SK-N-DZ (cell line): ENCODE data around the gene SIPA1L3.
"Not testable (repeated sequence)": the region's sequence is repeated elsewhere in the genome, so short reads cannot be mapped to it uniquely, and the experiment has no call there.

Source experiments
- DNase-seq: peaks from one replicate; pipeline ENCODE4 v3.0.0-alpha.2; 2015; ENCODE audit warnings: low spot score

Gene SIPA1L3

DNA sequence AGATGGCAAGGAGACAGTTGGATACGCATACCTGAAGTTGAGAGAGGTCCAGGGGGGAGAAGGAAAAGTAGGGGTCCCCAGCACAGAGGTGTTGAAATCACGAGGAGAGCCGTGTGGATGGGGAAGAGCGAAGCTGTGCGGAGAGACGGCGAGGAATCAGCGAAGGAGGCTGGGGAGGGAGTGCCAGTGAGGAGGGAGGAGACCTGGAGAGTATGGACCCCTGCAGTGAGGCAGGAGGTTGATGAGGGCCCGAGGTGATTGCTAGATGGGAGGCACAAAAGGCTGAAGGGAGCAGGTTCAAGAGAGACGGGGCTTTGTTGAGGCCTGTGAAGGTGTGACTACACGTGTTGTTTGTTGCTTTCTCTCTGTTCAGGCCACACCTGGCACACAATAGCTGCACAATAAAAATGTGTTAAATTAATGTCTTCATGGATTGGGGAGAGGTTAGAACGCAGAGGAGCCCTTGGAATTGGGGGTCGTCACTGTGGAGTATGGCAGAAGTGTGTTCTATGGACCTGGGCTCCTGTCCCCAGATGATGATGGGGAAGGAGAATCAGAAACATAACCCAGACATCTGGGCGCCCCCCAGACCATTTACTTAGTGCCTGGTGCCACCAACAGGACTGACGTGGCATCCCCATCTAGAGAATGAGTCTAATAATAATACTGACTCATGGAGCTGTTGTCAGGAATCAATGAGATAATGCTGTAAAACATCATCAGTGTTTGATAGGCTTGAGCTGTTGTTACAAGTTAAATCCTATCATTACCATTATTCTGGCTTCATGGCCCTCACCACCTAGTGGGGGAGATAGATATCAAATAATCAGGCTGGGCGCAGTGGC is 137.5 kb downstream of the SIPA1L3 start:
- DNase-seq: no peak

DNA sequence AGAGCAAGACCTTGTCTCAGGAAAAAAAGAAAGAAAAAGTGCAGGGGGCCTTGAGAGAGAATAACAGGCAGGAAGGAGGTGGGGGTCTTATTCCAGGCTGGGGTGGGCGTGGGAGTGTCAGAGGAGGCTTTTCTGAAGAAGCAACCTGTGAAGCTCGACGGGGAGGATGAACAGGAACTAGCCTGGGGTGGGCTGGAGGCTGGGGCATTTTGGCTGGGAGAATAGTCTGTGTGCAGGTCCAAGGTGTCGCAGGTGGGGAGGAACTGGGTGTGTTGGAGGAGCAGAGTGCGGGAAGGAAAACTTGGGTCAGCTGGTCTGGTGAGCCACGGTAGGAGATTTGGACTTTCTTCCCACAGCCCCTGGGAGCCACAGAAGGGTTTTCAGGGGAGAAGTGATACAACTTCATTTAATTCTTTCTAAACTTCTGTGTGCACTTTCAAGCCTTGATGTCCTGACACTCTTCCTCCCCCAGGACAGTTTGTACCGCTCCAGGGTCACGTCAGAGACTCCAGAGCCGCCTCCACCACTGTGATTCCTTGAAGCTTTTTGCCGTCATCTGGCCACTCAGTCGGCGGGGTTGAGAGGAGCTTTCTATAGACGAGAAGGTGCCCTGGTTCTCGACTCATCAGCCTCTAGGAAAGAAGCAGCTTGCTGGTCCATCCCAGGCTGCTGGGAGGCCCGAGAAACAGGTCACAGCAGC is 138.7 kb downstream of the SIPA1L3 start:
- no peak for DNase-seq

DNA sequence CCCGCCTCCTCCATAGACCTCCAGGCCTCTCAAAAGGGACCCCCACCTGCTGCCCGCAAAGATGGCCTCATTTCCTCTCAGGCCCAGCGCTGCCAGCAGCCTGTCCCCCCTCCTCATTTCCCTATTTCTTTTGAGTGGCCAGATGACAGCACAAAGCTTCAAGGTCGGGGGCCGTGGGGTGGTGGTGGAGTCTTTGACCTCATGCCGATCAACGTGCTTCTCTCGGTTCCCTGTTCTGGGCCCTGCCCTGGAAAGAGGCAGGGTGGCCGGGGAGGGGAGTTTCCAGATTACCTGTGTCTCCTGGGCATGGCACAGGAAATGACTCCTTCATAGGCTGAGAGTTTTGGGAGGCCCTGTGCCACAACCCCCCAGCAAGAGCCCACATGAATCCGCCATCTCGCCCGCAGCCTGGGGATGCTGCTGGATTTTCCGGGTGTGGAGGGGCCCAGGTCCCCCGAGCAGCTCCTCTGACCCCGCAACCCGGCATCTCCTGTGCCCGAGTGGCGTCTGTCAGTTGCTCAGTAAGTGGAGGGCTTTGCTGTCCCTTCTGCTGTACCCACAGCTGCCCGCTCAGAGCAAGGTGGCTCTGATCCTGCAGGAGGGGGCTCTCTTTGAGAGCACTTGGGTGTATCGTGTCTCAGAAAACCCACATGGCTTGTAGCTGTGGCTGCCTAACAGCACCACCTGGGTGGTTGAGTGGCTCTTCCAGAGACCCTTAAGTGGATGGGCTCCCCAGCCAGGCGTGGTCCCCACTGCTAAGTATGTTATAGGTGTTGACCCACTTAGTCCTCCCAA is 139.4 kb downstream of the SIPA1L3 start:
- DNase-seq: no peak

DNA sequence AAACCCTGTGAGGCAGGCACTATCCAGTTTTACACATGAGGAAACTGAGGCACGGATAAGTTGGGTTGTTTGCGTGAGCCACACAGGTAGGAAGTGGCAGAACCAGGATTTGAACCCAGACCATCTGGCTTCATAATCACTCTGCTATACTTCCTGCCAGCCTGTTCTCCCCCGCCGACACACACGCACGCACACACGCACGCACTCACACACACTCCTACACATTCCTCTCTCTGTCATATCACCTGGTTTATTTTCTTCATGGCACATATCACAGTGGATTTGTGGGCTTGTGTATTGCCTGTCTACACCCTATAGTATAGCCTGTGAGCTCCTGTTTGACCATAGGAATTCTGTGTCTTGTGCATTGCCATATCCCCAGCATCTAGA is 140.0 kb downstream of the SIPA1L3 start:
- DNase-seq: no peak

DNA sequence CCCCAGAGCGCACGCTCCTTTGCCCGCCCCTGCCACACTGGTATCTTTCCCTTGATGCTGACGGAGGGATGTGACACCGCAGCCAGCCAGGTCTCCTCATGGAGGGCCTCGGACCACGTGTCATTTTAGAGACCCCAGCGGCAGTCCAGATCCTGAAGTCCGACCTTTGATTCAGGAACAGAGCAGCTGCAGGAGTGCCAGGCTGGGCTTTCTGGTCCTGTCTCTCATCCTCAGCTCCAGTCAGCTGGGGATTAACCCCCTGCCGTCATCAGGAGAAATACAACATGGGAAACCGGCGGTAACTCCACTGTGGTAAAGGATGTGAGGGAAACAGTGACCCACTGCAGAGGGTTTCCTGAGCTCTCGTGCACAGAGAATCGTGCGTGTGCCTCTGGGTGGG is 140.6 kb downstream of the SIPA1L3 start:
- no peak for DNase-seq

DNA sequence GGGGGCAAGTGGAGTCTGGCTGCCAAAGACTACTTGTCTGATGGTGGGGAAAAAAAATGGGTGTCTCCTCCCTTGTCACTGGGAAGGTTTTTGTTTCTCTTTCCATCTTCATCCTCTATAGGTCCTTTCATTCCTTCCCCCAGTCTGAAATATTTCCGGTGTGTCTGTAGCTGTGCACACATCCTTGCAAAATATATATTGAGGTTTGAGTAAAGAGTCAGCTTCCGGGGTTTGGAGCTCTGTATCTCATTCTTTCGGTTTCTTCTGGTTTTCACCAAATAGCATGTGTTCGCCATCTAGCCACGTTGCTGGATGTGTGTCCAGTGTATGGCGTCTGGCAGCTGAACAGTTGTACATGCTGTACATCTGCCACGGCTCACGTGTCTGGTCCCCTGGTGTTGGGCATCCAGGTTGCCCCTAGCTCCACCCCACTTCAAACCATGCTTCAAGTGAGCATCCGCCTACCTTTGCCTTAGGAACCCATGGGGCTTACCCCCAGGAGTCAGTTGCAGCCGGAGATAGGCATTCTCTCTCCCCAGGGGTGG is 142.2 kb downstream of the SIPA1L3 start:
- DNase-seq: no peak

DNA sequence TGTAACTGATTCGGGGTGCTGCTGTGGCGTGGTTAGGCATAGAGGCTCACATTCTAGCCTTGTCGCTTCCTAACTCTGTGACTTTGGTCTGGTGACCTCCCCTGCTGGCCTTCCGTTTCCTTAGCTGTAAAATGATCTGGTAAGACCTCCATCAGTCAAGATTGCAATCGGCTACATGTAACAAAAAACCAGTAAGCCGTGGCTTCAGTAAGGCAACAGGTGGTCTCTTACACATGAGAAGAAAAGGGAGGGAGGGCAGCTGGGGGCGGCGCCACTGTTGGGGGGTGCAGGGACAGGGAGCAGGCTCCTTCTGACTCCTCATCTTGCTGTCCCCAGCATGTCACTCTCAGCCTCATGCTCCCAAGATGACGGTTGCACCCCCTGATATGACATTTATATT is 148.0 kb downstream of the SIPA1L3 start:
- DNase-seq: peak; percentile 57

DNA sequence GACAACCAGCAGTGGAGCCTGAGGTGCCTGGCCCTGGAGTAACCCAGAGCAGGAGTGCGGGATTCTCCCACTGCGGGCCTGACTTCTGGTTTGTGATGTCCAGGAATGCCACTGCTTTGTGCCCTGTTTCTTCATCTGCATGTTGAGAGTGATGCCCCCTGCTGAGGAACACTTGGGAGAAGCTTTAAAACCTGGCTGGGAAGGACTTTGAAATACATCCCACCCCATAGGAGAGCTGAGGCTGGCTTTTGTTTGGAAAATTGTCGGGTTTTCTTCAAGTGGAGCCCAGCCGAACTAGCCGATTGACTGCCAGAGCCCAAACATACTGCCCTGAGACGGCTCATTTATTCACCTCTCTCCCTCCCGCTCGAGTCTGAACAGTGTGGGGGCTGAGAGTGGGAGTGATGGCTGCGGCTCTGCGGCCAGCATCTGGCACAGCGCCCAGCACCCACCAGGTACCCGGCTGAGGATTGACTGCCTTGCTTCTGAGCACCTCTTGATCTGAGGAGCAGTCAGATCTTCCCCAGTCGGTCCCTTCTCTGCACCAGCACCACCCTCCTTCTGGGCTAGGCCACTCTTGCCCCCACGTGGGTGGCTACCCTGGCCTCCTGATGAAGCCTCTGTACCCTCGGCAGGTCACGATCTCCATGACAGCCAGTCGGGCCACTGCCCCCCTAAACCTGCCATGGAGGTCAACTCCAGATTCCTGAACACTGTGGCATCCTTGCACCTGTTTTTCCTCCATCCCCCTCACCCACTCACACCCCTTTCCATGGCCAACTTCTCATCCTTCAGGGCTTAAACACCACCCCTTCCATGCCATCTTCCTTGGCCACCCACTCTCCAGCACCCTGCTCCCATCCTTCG is 148.9 kb downstream of the SIPA1L3 start:
- no peak for DNase-seq

DNA sequence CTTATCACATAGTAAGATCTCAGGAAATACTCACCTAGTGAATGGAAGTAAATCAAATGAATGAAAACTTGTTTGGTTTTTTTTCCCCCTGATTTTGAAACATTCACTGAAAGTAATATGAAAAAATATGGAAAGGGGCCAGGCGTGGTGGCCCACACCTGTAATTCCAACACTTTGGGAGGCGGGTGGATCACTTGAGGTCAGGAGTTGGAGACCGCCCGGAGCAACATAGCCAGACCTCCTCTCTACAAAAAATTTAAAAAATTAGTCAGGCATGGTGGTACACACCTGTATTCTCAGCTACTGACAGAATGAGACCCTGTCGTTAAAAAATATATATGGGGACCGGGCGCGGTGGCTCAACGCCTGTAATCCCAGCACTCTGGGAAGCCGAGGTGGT is 149.6 kb downstream of the SIPA1L3 start:
- DNase-seq: no peak

DNA sequence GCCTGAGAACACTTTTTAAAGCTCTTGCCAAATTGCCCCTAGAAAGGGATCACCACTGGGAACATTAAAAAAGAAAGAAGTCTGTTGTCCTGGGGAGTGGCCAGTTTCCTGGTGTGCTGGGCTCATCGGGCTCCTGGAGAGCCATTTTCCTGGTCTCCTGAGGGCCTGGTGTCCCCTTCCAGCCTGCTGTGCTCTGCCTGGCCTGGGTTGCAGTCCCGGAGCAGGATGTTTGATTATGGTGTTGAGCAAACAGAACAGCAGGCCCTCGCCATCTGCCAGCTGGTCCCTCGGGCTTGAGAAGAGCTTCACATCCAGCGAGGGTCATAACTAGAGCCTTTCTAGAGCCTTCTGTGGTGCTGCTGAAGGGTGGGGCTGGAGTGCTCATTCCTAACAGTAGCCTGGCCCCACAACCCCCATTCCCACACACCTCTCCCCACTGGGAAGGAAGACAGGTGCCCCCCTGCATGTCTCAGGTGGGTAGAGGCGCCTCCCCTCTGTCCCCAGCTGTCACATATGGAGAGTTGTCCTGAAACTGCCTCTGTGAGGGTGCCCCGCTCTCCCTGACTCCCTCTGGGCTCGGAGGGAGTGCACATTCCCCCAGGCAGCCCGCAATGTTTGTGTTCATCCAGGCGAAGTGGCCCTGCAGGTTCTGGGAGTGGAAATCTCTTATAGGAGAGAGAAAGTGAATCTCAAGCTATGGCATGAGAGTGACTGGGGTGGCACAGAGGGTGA is 151.1 kb downstream of the SIPA1L3 start:
- peak; percentile 44 for DNase-seq

DNA sequence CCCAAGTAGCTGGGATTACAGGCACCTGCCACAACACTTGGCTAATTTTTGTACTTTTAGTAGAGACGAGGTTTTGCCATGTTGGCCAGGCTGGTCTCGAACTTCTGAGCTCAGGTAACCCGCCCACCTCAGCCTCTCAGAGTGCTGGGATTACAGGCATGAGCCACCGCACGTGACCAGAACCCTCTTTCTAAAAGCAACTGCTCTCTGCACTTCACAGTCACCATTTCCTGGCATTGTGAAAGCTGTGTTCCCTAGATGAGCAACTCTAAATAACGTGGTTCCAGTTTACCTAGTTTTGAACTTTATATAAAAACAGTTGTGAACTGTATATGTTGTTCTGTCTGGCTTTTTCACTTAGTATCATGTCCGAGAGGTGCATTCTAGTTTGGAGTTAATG is 152.9 kb downstream of the SIPA1L3 start:
- DNase-seq: no peak

DNA sequence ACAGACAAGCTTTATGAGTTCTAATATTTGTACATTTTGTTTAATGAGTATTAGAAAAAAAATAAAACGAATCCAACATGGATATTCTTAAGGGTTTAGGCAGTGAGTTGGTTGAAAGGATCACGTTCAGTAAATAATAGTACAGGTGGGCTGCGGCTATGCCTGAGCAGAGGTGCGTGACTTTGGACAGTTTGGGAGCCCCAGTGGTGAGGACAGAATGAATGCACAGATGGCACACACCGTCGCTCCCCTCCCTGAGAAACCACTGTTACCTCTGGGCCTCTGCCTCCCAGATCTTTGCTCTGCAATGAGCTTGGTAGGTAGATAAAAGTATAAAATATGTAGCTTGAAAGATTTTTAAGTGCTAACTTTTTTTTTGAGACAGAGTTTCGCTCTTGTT is 153.3 kb downstream of the SIPA1L3 start:
- DNase-seq: no peak

DNA sequence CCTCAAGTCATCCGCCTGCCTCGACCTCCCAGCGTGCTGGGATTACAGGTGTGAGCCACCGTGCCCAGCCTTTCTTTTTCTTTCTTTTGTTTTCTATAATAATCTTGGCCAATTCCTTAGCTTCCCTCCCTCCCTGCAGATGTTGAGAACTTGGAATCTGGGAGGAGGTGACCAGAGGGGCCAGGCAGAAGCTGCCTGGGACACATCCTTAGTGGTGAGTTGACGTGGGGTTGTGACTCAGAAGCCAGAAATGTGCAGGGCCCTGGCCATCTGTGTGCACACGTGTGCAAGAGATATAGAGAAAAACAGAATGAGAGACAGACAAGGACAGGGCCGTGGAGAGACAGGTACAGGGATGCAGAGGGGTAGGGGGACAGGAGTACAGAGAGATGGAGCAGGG is 154.3 kb downstream of the SIPA1L3 start:
- DNase-seq: no peak

DNA sequence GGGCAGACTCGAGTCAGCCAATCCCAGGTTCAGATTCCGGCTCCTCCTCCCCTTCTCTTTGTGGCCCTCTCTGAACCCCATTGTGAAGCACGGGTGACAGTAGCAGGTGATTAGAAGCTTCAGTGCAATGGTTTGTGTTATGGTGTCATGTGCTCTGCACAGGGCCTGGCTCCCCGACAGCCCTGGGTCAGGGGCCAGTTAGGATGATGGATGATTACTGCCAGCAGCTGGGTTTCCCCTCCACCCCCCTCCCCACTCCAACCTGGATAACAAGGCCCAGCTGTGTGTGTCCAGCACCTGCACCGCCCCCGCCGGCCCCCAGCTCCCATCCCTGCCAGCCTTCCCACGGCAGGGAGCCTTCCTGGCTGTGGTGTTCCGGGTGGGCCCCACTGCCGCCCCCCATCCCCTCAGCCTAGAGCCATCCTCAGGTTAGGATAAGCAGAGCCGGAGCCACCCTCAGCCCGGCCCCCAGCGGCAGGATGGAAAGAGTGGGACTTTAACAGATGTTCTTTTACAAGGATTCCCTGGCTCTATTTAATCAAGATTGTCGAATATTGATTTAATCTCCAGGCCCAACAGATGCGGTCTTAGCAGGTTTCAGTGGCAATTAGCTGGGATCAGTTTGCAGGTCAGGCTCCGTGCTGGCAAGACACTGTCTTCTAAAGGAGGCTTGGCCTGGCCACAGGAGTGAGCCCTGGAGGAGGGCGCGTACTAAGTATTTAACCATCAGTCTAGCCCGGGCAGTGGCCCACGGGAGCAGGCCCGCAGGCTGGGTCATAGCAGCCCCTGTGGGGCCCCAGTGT is 156.2 kb downstream of the SIPA1L3 start:
- peak; percentile 97 for DNase-seq

DNA sequence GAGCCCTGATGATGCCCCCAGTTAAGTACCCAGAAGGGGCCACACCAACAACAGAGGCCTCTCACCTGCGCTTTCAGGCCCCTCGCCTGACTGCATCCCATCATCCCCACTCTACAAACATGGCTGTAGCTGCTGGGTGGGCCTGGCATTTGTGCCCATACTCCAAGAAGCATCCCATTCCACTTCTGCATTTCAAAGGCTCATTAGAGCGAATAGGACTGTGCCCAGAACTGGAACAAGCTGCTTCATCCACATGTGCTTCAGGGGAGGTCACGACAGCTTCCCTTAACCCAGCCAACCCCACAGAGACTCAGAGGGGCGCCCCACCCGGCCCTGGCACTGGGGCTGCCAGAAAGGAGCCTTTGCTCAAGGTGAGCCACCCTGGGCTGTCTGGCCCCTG is 156.9 kb downstream of the SIPA1L3 start:
- DNase-seq: no peak

DNA sequence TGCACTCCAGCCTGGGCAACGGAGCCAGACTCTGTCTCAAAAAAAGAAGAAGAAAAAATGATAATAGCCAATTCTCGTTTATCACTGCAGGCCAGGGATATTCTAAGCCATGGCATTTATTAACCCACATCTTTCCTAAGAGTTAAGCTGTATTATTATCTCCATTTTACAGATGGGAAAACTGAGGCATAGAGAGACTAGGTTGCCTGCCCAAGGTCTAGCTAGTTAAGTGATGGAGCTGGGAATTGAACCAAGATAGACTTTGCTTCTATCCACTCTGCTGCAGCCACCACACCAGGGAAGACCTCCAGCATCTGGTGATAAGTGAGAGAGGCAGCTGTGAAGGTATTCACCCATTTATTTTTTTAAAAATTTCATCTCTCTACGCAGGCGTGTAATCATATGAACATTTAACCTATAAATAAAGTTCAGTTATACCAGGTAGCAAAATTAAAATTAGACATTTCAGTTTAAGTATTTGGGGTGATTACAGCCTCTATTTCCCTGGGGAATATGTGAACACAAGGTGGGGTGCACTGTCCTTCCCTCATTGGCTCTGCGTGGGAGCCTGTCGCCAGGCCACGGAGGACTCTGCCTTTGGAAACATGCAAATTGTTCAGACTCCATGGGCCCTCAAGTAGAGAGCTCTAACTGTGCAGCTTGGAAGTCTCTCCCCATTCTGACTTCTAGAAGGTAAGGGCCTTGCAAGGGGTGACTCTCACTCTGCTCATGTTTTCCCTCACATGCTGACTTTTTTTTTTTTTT is 157.8 kb downstream of the SIPA1L3 start:
- DNase-seq: no peak

DNA sequence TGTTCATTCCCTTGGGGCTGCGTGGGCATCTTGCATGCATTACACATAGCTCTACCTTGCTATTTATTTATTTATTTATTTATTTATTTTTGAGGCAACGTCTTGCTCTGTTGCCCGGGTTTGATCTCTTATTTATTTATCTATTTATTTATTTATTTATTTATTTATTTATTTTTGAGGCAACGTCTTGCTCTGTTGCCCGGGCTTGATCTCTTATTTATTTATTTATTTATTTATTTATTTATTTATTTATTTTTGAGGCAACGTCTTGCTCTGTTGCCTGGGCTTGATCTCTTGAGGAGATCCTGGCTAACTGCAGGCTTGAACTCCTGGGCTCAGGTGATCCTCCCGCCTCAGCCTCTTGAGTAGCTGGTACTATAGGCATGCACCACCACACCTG is 158.8 kb downstream of the SIPA1L3 start:
- not testable (repeated sequence) for DNase-seq

DNA sequence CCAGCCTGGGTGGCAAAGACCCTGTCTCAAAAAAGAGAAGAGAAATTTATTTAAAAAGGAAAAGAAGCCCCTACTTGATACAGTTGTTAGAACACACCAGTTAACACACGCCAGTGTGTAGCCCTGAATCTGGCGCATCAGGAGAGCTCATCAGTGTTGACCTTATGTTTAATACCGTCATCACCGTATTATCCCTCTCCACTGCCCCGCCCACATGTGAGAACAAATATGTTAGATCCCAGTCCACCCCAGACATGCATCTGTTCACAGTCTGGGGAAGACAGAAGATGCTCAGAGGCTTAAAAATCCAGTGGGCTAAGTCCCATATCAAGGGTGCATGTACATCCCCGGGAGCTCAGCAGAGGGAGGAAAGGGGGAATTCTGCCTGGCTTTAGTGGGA is 161.8 kb downstream of the SIPA1L3 start:
- DNase-seq: no peak

DNA sequence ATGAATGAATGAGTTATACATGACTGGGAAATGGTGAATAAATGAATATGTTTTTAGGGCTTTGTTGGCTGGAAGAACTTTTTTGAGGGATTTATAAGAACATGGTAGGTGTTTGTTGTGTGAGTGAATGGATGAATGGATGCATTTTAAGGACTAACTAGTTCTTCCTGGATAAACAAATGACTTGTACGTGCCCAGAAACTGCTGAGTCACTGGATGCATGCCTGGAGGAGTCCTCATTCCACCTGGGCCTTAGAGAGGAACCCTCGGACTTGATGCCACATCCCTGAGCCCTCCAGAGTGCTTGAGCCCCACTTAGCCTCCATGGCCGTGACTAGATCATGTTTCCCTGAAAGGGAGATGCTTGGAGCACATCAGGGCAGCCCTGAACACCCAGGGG is 163.6 kb downstream of the SIPA1L3 start:
- DNase-seq: no peak
